CD4-positive, alpha-beta T cell treated with Interleukin-6 at 100 ng/mL for 8 hours (primary cell): ENCODE data around the gene MTRF1L.
"Not testable (repeated sequence)": the region's sequence is repeated elsewhere in the genome, so short reads cannot be mapped to it uniquely, and the experiment has no call there.

Experiments used
- DNase-seq: peaks from one replicate; pipeline ENCODE4 v3.0.0-alpha.2; 2020; ENCODE audit warnings: mixed read lengths, low spot score

MTRF1L gene

GRCh38 chr6:153003366-153003690 is 819 bp upstream of the MTRF1L start:
- DNase-seq: no peak

- no peak for DNase-seq
These were observed 519 bp downstream of the MTRF1L start for GRCh38 chr6:153001767-153002612.

- DNase-seq: not testable (repeated sequence)
These were observed 1.7 kb downstream of the MTRF1L start for GRCh38 chr6:153000790-153001189.

- no peak for DNase-seq
These were observed 2.3 kb downstream of the MTRF1L start for GRCh38 chr6:153000243-153000642.

- not testable (repeated sequence) for DNase-seq
These were observed 3.0 kb downstream of the MTRF1L start for GRCh38 chr6:152999538-152999937.

GRCh38 chr6:152993847-152994246 is 8.7 kb downstream of the MTRF1L start:
- DNase-seq: no peak

- DNase-seq: no peak
These were observed 9.1 kb downstream of the MTRF1L start for GRCh38 chr6:152993431-152993830.

GRCh38 chr6:152986978-152987377 is 15.5 kb downstream of the MTRF1L start:
- DNase-seq: no peak

GRCh38 chr6:152985300-152985699 is 17.2 kb downstream of the MTRF1L start:
- DNase-seq: not testable (repeated sequence)

- DNase-seq: no peak
These were observed 18.0 kb downstream of the MTRF1L start for GRCh38 chr6:152984513-152984872.

GRCh38 chr6:152983637-152984512 is 18.6 kb downstream of the MTRF1L start:
- peak; percentile 55 for DNase-seq

GRCh38 chr6:152982904-152983636 is 19.4 kb downstream of the MTRF1L start, which contains the start of gene FBXO5:
FBXO5 (minus strand) TSS chr6:152983041; CDS start chr6:152982959, 82 bp downstream.
- DNase-seq: peak; percentile 98

- no peak for DNase-seq
These were observed 20.3 kb downstream of the MTRF1L start for GRCh38 chr6:152981989-152982903.

- no peak for DNase-seq
These were observed 21.3 kb downstream of the MTRF1L start for GRCh38 chr6:152981219-152981618.

- DNase-seq: no peak
These were observed 21.9 kb downstream of the MTRF1L start for GRCh38 chr6:152980656-152981055.

GRCh38 chr6:152979116-152979515 is 23.4 kb downstream of the MTRF1L start:
- no peak for DNase-seq

GRCh38 chr6:152978058-152978457 is 24.5 kb downstream of the MTRF1L start:
- no peak for DNase-seq

- no peak for DNase-seq
These were observed 25.0 kb downstream of the MTRF1L start for GRCh38 chr6:152977556-152977955.

GRCh38 chr6:152976749-152977148 is 25.8 kb downstream of the MTRF1L start:
- DNase-seq: no peak

- no peak for DNase-seq
These were observed 27.1 kb downstream of the MTRF1L start for GRCh38 chr6:152975204-152975915.

- DNase-seq: no peak
These were observed 28.6 kb downstream of the MTRF1L start for GRCh38 chr6:152973916-152974315.
